GM04503 (cell line): ENCODE data around the gene COG5.
"Not testable (repeated sequence)": the region's sequence is repeated elsewhere in the genome, so short reads cannot be mapped to it uniquely, and the experiment has no call there.

ENCODE experiments used
- DNase-seq: peaks from one replicate; pipeline ENCODE4 v3.0.0-alpha.2; 2012; ENCODE audit warnings: low read depth

Gene COG5

DNA sequence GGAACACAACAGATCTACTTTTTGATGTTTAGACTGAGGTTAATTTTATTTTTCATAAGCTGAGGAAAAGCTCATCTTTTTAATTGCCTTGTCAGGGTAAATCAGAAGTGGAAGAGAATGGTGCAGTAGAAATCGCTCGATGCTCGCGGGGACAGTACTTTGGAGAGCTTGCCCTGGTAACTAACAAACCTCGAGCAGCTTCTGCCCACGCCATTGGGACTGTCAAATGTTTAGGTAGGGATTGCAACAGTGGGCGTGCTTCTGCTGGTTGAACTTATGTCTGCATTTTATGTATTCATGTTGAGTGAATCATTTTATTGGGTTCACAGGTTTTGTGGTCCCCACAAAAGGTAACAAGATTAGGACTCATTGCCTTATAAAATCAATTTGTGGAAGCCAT, 406.6 kb downstream of the COG5 start:
- DNase-seq, result no peak

GRCh38 chr7:107155726-107156125, 408.0 kb downstream of the COG5 start:
- DNase-seq, result not testable (repeated sequence)

- DNase-seq, result no peak
Measured at GRCh38 chr7:107154826-107155225, 408.9 kb downstream of the COG5 start.

- no peak for DNase-seq
Measured at GRCh38 chr7:107152011-107152410, 411.7 kb downstream of the COG5 start.
